K562 (cell line): ENCODE results near the gene PANK2. TPM values are rescaled to one million over a fixed set of nuclear protein-coding genes. Genes with fewer than 3 reads are reported as not detected.

Experiments
- BACH1 ChIP-seq: fragments of 200-800 bp; sonication (Bioruptor generic); IDR thresholded peaks from 2 replicates; pipeline ENCODE4 v1.6.1; 2016; ENCODE audit warnings: missing genetic modification characterization, missing compliant biosample characterization
- ELF1 ChIP-seq: fragments of 200-800 bp; sonication (Bioruptor generic); IDR thresholded peaks from 2 replicates; pipeline ENCODE4 v1.6.1; 2016; ENCODE audit warnings: missing genetic modification characterization, missing compliant biosample characterization
- KLF10 ChIP-seq: fragments of 250-450 bp; sonication (Bioruptor Pico); IDR thresholded peaks from 2 replicates; pipeline ENCODE4 v1.6.1; 2021; ENCODE audit warnings: matching md5 sums
- MIER1 ChIP-seq: fragments of 450-650 bp; IDR thresholded peaks from 2 replicates; pipeline ENCODE4 v1.6.1; 2016; ENCODE audit warnings: antibody characterized with exemption, mild to moderate bottlenecking, low read depth
- MTA1 ChIP-seq: fragments of 450-650 bp; IDR thresholded peaks from 2 replicates; pipeline ENCODE4 v1.6.1; 2017; ENCODE audit warnings: borderline replicate concordance
- OTX1 ChIP-seq: fragments of 450-650 bp; formaldehyde crosslinking; IDR thresholded peaks from 2 replicates; pipeline ENCODE4 v1.4.0; 2022; ENCODE audit warnings: mild to moderate bottlenecking
- POLR2A ChIP-seq: fragments of 450-650 bp; conservative IDR thresholded peaks from 2 replicates; pipeline ENCODE4 v1.6.1; 2016
- RAD21 ChIP-seq, 2 experiments: fragments of 250-450 bp in 1 of 2; fragments of 450-650 bp in 1 of 2; sonication (Bioruptor Pico) in 1 of 2; formaldehyde crosslinking in 1 of 2; IDR thresholded peaks in 1 of 2; conservative IDR thresholded peaks in 1 of 2; 2 replicates each; pipeline versions ENCODE4 v1.4.0 to v1.8.0; 2020 to 2022; ENCODE audit warnings: mild to moderate bottlenecking in 2 of 2, moderate library complexity in 1 of 2
- USF1 ChIP-seq: sonication (generic); formaldehyde crosslinking; IDR thresholded peaks from 2 replicates; pipeline ENCODE4 v1.9.0; 2022; ENCODE audit warnings: mild to moderate bottlenecking, missing genetic modification reagents
- ZC3H4 ChIP-seq: sonication (generic); formaldehyde crosslinking; IDR thresholded peaks from 2 replicates; pipeline ENCODE4 v1.9.0; 2021; ENCODE audit warnings: missing genetic modification reagents, borderline replicate concordance
- ZFPM2 ChIP-seq: fragments of 250-450 bp; sonication (Bioruptor Pico); IDR thresholded peaks from 2 replicates; pipeline ENCODE4 v1.5.1; 2022; ENCODE audit warnings: mild to moderate bottlenecking
- ZNF740 ChIP-seq, 3 experiments: fragments of 200-800 bp in 1 of 3; sonication (Bioruptor generic) in 1 of 3; sonication (generic) in 1 of 3; formaldehyde crosslinking in 1 of 3; IDR thresholded peaks; 2 replicates each; pipeline versions ENCODE4 v1.6.1 to v1.8.0; 2016 to 2022; ENCODE audit warnings: mild to moderate bottlenecking in 2 of 3, missing compliant biosample characterization in 2 of 3, missing genetic modification characterization in 2 of 3, missing genetic modification reagents in 1 of 3
- polyA plus RNA-seq, 8 experiments: library from polyadenylated mRNA; depleted of rRNA in 4 of 8; stranded (reverse) in 5 of 8; unstranded in 3 of 8; fragments of >200 nt; fragmentation: Nextera tagmentation in 2 of 8; fragmentation: Illumina TruSeq in 1 of 8; extraction: Ambion mirVana in 2 of 8; extraction: Trizol in 1 of 8; gene quantifications; 2 replicates each; pipeline versions ENCODE4 v1.2.1 to v1.2.3, GENCODE V29; 2011 to 2014; ENCODE audit warnings: inconsistent platforms in 1 of 8, missing spikeins in 1 of 8
- total RNA-seq, 7 experiments: library from RNA; depleted of rRNA in 6 of 7; stranded (reverse); fragments of >200 nt in 6 of 7; fragmentation: Illumina TruSeq in 2 of 7; extraction: Trizol in 2 of 7; gene quantifications; 2 replicates each; pipeline versions ENCODE4 v1.2.1 to v1.2.3, GENCODE V29; 2011 to 2021; ENCODE audit warnings: low replicate concordance in 1 of 7
- TF ChIP-seq, protein P1 (sequence below), 2 experiments: fragments of 450-650 bp; formaldehyde crosslinking in 1 of 2; IDR thresholded peaks; 2 replicates each; pipeline versions ENCODE4 v1.4.0 to v1.6.1; 2014 to 2020; ENCODE audit warnings: mild to moderate bottlenecking in 2 of 2, borderline replicate concordance in 1 of 2, low read depth in 1 of 2
- TF ChIP-seq, protein P2 (sequence below): sonication (generic); formaldehyde crosslinking; IDR thresholded peaks from 2 replicates; pipeline ENCODE4 v1.8.1; 2023; ENCODE audit warnings: mild to moderate bottlenecking, missing genetic modification reagents, moderate library complexity
- TF ChIP-seq, protein P3 (sequence below): fragments of 250-450 bp; sonication (Bioruptor Pico); IDR thresholded peaks from 2 replicates; pipeline ENCODE4 v1.5.0; 2021

The PANK2 gene
- total and polyA plus RNA-seq, 9 of the 15 experiments (the other 6 are each of a cell fraction or from before 2014, with no cell fraction given), result 14.9 to 43.5 (median 31.4) TPM

GRCh38 chr20:3846740-3847428 is 42.3 kb upstream of the PANK2 start, which contains the start of gene MAVS (continued):
- TF ChIP-seq USF1 (CRISPR knock-in tag) (no peak; the same call in 1 of the 2 replicates), RAD21 (CRISPR knock-in tag; conservative IDR thresholded peaks at IDR 0.05 in 1 of 2, IDR thresholded peaks at IDR 0.05 in 1 of 2) (peak; percentile 35 to 36), MTA1 (no peak), ZFPM2 (CRISPR knock-in tag) (no peak), ZC3H4 (CRISPR knock-in tag) (peak; percentile 63; the same call in 1 of the 2 replicates), ELF1 (peak; percentile 61), POLR2A (peak; percentile 84), ZNF740 (CRISPR knock-in tag; IDR thresholded peaks at IDR 0.05) (peak; percentile 92), ZNF740 (tag; IDR thresholded peaks at IDR 0.05) (no peak), MIER1 (no peak), OTX1 (no peak), KLF10 (no peak), BACH1 (tag) (no peak)
- TF ChIP-seq, protein P1, sequence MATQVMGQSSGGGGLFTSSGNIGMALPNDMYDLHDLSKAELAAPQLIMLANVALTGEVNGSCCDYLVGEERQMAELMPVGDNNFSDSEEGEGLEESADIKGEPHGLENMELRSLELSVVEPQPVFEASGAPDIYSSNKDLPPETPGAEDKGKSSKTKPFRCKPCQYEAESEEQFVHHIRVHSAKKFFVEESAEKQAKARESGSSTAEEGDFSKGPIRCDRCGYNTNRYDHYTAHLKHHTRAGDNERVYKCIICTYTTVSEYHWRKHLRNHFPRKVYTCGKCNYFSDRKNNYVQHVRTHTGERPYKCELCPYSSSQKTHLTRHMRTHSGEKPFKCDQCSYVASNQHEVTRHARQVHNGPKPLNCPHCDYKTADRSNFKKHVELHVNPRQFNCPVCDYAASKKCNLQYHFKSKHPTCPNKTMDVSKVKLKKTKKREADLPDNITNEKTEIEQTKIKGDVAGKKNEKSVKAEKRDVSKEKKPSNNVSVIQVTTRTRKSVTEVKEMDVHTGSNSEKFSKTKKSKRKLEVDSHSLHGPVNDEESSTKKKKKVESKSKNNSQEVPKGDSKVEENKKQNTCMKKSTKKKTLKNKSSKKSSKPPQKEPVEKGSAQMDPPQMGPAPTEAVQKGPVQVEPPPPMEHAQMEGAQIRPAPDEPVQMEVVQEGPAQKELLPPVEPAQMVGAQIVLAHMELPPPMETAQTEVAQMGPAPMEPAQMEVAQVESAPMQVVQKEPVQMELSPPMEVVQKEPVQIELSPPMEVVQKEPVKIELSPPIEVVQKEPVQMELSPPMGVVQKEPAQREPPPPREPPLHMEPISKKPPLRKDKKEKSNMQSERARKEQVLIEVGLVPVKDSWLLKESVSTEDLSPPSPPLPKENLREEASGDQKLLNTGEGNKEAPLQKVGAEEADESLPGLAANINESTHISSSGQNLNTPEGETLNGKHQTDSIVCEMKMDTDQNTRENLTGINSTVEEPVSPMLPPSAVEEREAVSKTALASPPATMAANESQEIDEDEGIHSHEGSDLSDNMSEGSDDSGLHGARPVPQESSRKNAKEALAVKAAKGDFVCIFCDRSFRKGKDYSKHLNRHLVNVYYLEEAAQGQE (IDR thresholded peaks at IDR 0.05; ENCODE audit: borderline replicate concordance), result peak; percentile 71
- TF ChIP-seq, protein P1 (CRISPR knock-in tag; IDR thresholded peaks at IDR 0.05; ENCODE audit: low read depth), result no peak
- TF ChIP-seq, protein P2, sequence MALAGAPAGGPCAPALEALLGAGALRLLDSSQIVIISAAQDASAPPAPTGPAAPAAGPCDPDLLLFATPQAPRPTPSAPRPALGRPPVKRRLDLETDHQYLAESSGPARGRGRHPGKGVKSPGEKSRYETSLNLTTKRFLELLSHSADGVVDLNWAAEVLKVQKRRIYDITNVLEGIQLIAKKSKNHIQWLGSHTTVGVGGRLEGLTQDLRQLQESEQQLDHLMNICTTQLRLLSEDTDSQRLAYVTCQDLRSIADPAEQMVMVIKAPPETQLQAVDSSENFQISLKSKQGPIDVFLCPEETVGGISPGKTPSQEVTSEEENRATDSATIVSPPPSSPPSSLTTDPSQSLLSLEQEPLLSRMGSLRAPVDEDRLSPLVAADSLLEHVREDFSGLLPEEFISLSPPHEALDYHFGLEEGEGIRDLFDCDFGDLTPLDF (CRISPR knock-in tag), result no peak
- TF ChIP-seq, protein P3, sequence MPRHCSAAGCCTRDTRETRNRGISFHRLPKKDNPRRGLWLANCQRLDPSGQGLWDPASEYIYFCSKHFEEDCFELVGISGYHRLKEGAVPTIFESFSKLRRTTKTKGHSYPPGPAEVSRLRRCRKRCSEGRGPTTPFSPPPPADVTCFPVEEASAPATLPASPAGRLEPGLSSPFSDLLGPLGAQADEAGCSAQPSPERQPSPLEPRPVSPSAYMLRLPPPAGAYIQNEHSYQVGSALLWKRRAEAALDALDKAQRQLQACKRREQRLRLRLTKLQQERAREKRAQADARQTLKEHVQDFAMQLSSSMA, result no peak
